ENCODE measurements around the gene ADCY7.

ADCY7 gene

GRCh38 chr16:50267651-50268050, 1.3 kb downstream of the ADCY7 start:
- no peak for TF ChIP-seq CTCF (IDR thresholded peaks at IDR 0.05; ENCODE audit: low read depth, low read length, missing control alignments)
- H3K4me3 ChIP-seq (replicated peaks; ENCODE audit: low read depth, low read length), result peak overlapping the region; percentile 61
- DNase-seq (ENCODE audit: extremely low read depth, low read depth), result no peak

DNA sequence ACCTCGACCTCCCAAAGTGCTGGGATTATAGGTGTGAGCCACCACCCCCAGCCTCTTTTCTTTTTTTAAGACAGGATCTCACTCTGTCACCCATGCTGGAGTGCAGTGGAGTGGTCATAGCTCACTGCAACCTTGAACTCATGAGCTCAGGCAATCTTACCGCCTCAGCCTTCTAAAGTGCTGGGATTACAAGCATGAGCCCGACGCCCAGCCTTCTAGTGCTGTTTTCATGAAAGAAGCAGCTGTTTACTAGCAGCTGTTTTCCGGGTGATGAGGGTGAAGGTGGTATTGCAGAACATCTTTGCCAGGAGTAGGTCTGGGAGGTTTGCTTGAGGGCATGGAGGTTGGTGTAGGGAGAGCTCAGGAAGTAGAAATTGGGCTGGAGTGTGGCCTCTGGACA, 2.0 kb downstream of the ADCY7 start:
- DNase-seq (ENCODE audit: extremely low read depth, low read depth), result no peak
- H3K4me3 ChIP-seq (replicated peaks; ENCODE audit: low read depth, low read length), result no peak overlapping the region
- no peak for TF ChIP-seq CTCF (IDR thresholded peaks at IDR 0.05; ENCODE audit: low read depth, low read length, missing control alignments)

DNA sequence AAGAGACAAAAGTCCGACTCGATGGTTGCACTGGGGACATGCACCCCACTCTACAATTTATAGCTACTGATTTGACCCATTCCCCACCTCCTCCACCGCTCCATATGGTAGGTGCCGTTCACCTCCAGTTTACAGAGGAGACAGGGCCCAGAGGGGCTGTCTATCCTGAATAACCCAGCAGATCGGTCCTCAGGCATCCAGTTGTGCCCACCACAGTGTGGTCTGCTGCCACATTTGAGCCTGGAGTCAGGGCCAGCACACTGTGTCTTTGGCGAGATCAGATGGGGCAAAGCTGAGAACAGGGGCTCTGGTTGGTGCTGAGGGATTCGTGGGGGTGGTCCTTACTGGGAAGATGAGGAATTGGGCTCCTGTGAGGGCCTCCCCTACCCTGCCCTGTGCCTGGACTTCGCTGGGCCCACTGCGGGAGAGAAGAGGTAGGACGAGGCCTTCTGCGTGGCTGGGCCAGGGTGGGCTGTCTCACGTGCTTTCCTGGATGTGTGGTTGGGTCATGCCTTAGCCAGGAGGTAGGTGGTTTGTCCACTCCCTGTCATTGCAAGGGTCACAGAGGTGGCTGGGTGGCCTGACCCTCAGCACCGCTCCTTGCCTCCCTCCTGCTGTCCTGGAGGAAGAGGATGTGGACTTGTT, 2.8 kb downstream of the ADCY7 start:
- no peak for TF ChIP-seq CTCF (IDR thresholded peaks at IDR 0.05; ENCODE audit: low read depth, low read length, missing control alignments)
- DNase-seq (ENCODE audit: extremely low read depth, low read depth), result no peak
- no peak overlapping the region for H3K4me3 ChIP-seq (replicated peaks; ENCODE audit: low read depth, low read length)

GRCh38 chr16:50269769-50270509, 3.6 kb downstream of the ADCY7 start:
- TF ChIP-seq CTCF (IDR thresholded peaks at IDR 0.05; ENCODE audit: low read depth, low read length, missing control alignments), result no peak
- DNase-seq (ENCODE audit: extremely low read depth, low read depth), result no peak
- H3K4me3 ChIP-seq (replicated peaks; ENCODE audit: low read depth, low read length), result no peak overlapping the region

DNA sequence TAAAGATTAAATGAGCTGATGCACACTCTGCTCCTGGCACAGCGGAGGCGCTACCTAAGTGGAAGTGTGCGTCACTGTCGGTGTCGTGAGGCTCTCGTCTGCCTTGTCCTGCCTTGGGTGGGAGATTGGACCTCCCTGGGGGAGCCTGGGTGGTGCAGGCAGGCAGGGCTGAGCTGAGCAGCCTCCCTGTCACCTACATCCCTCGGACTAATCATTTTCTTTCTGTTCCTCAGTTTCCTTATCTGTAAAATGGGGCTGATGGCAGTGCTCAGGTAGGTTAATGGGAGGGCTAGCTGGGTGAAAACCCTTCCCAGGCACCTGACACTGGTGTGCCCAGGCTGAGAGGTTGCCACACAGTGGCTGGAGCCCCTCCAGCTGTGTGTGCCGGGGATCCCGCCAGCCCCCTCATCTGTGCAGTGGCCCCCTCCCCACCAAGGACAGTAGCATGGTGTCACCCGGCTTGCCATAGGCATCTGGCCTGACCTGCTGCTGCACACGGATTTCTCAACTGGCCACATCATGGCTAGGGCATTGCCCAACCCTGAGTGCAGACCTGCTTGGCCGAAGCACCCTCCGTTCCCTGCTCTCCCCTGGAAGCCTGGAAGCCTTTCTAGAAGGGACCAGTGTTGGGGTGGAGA, 4.3 kb downstream of the ADCY7 start:
- no peak for TF ChIP-seq CTCF (IDR thresholded peaks at IDR 0.05; ENCODE audit: low read depth, low read length, missing control alignments)
- H3K4me3 ChIP-seq (replicated peaks; ENCODE audit: low read depth, low read length), result no peak overlapping the region

GRCh38 chr16:50271148-50272041, 5.0 kb downstream of the ADCY7 start:
- H3K4me3 ChIP-seq (replicated peaks; ENCODE audit: low read depth, low read length), result no peak overlapping the region
- TF ChIP-seq CTCF (IDR thresholded peaks at IDR 0.05; ENCODE audit: low read depth, low read length, missing control alignments), result no peak
- no peak for DNase-seq (ENCODE audit: extremely low read depth, low read depth)

More for the DNA sequence above, 4.3 kb downstream of the ADCY7 start:
- DNase-seq (ENCODE audit: extremely low read depth, low read depth), result no peak
